MG63 (cell line): ENCODE measurements around the gene SUPT6H. TPM values are rescaled to one million over a fixed set of nuclear protein-coding genes. Genes with fewer than 3 reads are reported as not detected.

Source experiments
- DNase-seq: peaks from one replicate; pipeline ENCODE4 v3.0.0-alpha.2; 2020
- H3K27me3 ChIP-seq: fragments of 250-450 bp; sonication (Bioruptor Pico); 2 replicates; pipeline ENCODE4 v1.5.1; 2020; ENCODE audit warnings: mild to moderate bottlenecking, moderate library complexity
- H3K36me3 ChIP-seq: fragments of 250-450 bp; sonication (Bioruptor Pico); 2 replicates; pipeline ENCODE4 v1.5.1; 2020; ENCODE audit warnings: mild to moderate bottlenecking, moderate library complexity
- H3K4me3 ChIP-seq: fragments of 250-450 bp; sonication (Bioruptor Pico); 2 replicates; pipeline ENCODE4 v1.5.1; 2020; ENCODE audit warnings: mild to moderate bottlenecking, moderate library complexity
- H3K9me3 ChIP-seq: fragments of 250-450 bp; sonication (Bioruptor Pico); 2 replicates; pipeline ENCODE4 v1.5.1; 2020; ENCODE audit warnings: mild to moderate bottlenecking, moderate library complexity
- total RNA-seq: library from RNA; depleted of rRNA; stranded (reverse); fragments of >200 nt; shearing (Covaris generic); gene quantifications from 2 replicates; pipeline ENCODE4 v1.2.3, GENCODE V29; 2014; ENCODE audit warnings: low replicate concordance; rRNA removed

Gene SUPT6H
- total RNA-seq, 1 experiment from 2014 or later, result 27.6 TPM

GRCh38 chr17:28747801-28748750, 86.1 kb downstream of the SUPT6H start:
- Histone ChIP-seq H3K4me3 (no peak overlapping the region), H3K9me3 (no peaks in the 10 kb centered on the region), H3K27me3 (no peaks in the 10 kb centered on the region), H3K36me3 (peaks cover 77% of the 10 kb centered on the region)
- DNase-seq, result no peak

GRCh38 chr17:28748852-28749515, 87.0 kb downstream of the SUPT6H start:
- peaks cover 77% of the 10 kb centered on the region for H3K36me3 ChIP-seq
- H3K27me3 ChIP-seq, result no peaks in the 10 kb centered on the region
- no peak overlapping the region for H3K4me3 ChIP-seq
- DNase-seq, result no peak
- H3K9me3 ChIP-seq, result no peaks in the 10 kb centered on the region

GRCh38 chr17:28749516-28750177, 87.6 kb downstream of the SUPT6H start:
- no peak overlapping the region for H3K4me3 ChIP-seq
- no peak for DNase-seq
- no peaks in the 10 kb centered on the region for H3K9me3 ChIP-seq
- peaks cover 73% of the 10 kb centered on the region for H3K36me3 ChIP-seq
- no peaks in the 10 kb centered on the region for H3K27me3 ChIP-seq

DNA sequence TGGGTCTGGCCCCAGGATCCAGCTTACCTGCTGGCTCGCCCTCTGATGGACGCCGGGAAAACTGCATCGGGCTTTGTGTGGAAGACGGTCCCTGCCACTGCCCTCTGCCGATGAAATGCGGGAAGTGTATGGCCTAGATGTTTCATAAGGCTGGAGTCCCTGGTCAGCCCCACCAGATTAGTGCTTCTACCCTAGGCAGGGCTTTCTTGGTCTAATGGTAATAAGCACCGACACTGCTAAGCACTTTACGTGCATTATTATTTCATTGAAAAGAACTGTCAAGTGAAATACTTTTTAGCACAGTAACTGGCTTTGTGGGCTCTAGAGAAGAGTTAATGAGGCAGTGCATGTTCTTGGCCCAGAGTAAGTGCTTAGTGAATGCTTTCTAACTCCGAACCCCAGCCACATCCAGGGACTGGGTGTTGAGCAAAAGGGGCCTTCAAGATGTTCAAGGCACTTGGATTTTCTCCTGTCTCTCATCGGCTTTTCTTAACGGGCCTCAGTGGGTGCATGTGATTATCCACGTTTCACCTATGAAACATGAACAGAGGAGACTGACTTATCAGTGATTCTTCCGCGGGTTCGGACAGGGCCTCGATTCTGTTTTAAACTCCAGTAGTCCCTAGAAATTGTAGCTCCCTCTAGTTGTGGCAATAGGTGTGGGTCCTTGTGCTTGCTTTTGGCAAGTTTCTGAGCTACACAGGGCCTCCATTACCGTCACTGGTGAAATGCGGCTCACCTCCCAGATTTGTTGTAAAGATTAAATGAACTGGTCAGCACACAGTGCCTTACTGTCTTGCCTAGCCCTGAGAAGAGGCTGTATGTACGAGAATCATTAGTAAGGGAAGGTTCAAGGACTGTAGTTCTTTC, 88.4 kb downstream of the SUPT6H start:
- DNase-seq, result peak; percentile 87
- no peaks in the 10 kb centered on the region for H3K9me3 ChIP-seq
- H3K27me3 ChIP-seq, result no peaks in the 10 kb centered on the region
- peaks cover 72% of the 10 kb centered on the region for H3K36me3 ChIP-seq
- H3K4me3 ChIP-seq, result no peak overlapping the region

DNA sequence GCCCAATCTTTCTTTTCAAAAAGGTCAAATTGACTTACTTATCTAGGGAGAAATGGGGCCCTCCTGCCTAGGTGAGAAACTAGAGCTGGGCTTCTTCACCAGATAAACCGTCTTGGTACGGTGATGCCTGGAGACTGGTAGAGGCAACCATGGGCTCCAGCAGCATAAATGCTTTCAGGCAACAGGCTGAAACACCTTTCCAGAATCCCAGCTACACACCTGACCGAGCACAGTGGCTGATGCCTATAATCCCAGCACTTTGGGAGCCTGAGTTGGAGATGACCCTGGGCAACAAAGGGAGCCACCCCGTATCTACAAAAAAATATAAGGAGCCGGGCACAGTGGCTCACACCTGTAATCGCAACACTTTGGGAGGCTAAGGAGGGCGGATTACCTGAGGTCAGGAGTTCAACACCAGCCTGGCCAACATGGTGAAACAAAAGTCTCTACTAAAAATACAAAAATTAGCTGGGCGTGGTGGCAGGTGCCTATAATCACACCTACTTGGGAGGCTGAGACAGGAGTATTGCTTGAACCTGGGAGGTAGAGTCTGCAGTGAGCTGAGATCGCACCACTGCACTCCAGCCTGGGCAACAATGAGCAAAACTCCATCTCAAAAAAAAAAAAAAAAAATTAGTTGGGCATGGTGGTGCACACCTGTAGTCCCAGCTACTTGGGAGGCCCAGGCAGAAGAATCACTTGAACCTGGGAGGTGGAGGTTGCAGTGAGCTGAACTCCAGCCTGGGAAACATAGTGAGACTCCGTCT, 89.8 kb downstream of the SUPT6H start:
- H3K27me3 ChIP-seq, result no peaks in the 10 kb centered on the region
- H3K36me3 ChIP-seq, result peaks cover 66% of the 10 kb centered on the region
- no peak for DNase-seq
- H3K4me3 ChIP-seq, result no peak overlapping the region
- H3K9me3 ChIP-seq, result no peaks in the 10 kb centered on the region

Other genes with a start within 250 kb of the SUPT6H start
- not detected in 2 replicates for gene SLC13A2, start 188.6 kb upstream of the SUPT6H start, total RNA-seq
- not detected in 2 replicates for gene FOXN1, start 155.9 kb upstream of the SUPT6H start, total RNA-seq
- 20.8 and 36.4 TPM in 2 replicates for gene UNC119, start 109.6 kb upstream of the SUPT6H start, total RNA-seq
- 29.5 and 65.1 TPM in 2 replicates for gene PIGS, start 90.7 kb upstream of the SUPT6H start, total RNA-seq
- gene ALDOC, start 85.3 kb upstream of the SUPT6H start, total RNA-seq, result 1.1 TPM in 1 of 2 replicates, not detected in the other
- 45.1 and 82.9 TPM in 2 replicates for gene SPAG5, start 63.2 kb upstream of the SUPT6H start, total RNA-seq
- 0.79 and 1.3 TPM in 2 replicates for gene RSKR, start 48.0 kb upstream of the SUPT6H start, total RNA-seq
- gene BLTP2, start 17.0 kb upstream of the SUPT6H start, total RNA-seq, result 114 and 149 TPM in 2 replicates
- 58.6 and 78.2 TPM in 2 replicates for gene SDF2, start 299 bp upstream of the SUPT6H start, total RNA-seq
- 0.79 TPM in 1 of 2 replicates, not detected in the other for gene PROCA1, start 49.7 kb downstream of the SUPT6H start, total RNA-seq
- gene RAB34, start 55.7 kb downstream of the SUPT6H start, total RNA-seq, result 445 and 645 TPM in 2 replicates
- 768 and 1,491 TPM in 2 replicates for gene RPL23A, start 57.8 kb downstream of the SUPT6H start, total RNA-seq
- 6.7 and 26.1 TPM in 2 replicates for gene TLCD1, start 64.0 kb downstream of the SUPT6H start, total RNA-seq
- 0.69 and 4.0 TPM in 2 replicates for gene NEK8, start 66.6 kb downstream of the SUPT6H start, total RNA-seq
- 26.1 and 115 TPM in 2 replicates for gene TRAF4, start 81.8 kb downstream of the SUPT6H start, total RNA-seq
- gene FAM222B, start 180.6 kb downstream of the SUPT6H start, total RNA-seq, result 0.05 and 0.46 TPM in 2 replicates
- 34.5 and 60.8 TPM in 2 replicates for gene ERAL1, start 192.8 kb downstream of the SUPT6H start, total RNA-seq
- 72.9 and 85.2 TPM in 2 replicates for gene FLOT2, start 235.5 kb downstream of the SUPT6H start, total RNA-seq
- gene DHRS13, start 240.9 kb downstream of the SUPT6H start, total RNA-seq, result 10.3 and 12.0 TPM in 2 replicates